Measurements from ENCODE around the gene ARHGAP28. TPM values are rescaled to one million over a fixed set of nuclear protein-coding genes. Genes with fewer than 3 reads are reported as not detected.

ARHGAP28 gene
- 10 to 100 TPM; 66.6 to 84.3 (median 77.5) TPM for polyA plus RNA-seq (ENCODE audit: insufficient read length in 4 of 4)

- peak; percentile 88 to 92 (median 89) for DNase-seq (ENCODE audit: low read depth in 4 of 4, low spot score in 3 of 4)
These were observed at the start of gene ARHGAP28 for GRCh38 chr18:6729247-6730091. Gene ARHGAP28 (plus strand): TSS chr18:6729716. CDS start chr18:6729822, 106 bp downstream.

- DNase-seq (ENCODE audit: low read depth in 4 of 4, low spot score in 3 of 4): no peak
These were observed 48.1 kb upstream of the ARHGAP28 start for GRCh38 chr18:6681331-6681875.

GRCh38 chr18:6682437-6683111, 46.9 kb upstream of the ARHGAP28 start:
- DNase-seq (ENCODE audit: low read depth in 4 of 4, low spot score in 3 of 4): no peak

GRCh38 chr18:6683112-6683876, 46.2 kb upstream of the ARHGAP28 start:
- no peak for DNase-seq (ENCODE audit: low read depth in 4 of 4, low spot score in 3 of 4)

GRCh38 chr18:6687676-6688075, 41.8 kb upstream of the ARHGAP28 start:
- no peak for DNase-seq (ENCODE audit: low read depth in 4 of 4, low spot score in 3 of 4)

GRCh38 chr18:6708890-6709289, 20.6 kb upstream of the ARHGAP28 start:
- no peak for DNase-seq (ENCODE audit: low read depth in 4 of 4, low spot score in 3 of 4)

- DNase-seq (ENCODE audit: low read depth in 4 of 4, low spot score in 3 of 4): no peak
These were observed 18.0 kb upstream of the ARHGAP28 start for GRCh38 chr18:6711467-6711866.

GRCh38 chr18:6712401-6712800, 17.1 kb upstream of the ARHGAP28 start:
- no peak for DNase-seq (ENCODE audit: low read depth in 4 of 4, low spot score in 3 of 4)

- DNase-seq (ENCODE audit: low read depth in 4 of 4, low spot score in 3 of 4): no peak
These were observed 15.5 kb upstream of the ARHGAP28 start for GRCh38 chr18:6714010-6714409.

- no peak for DNase-seq (ENCODE audit: low read depth in 4 of 4, low spot score in 3 of 4)
These were observed 11.2 kb upstream of the ARHGAP28 start for GRCh38 chr18:6718267-6718666.

- no peak for DNase-seq (ENCODE audit: low read depth in 4 of 4, low spot score in 3 of 4)
These were observed 10.2 kb upstream of the ARHGAP28 start for GRCh38 chr18:6719098-6719846.

GRCh38 chr18:6719910-6720683, 9.4 kb upstream of the ARHGAP28 start:
- no peak for DNase-seq (ENCODE audit: low read depth in 4 of 4, low spot score in 3 of 4)

- DNase-seq (ENCODE audit: low read depth in 4 of 4, low spot score in 3 of 4): no peak
These were observed 7.8 kb upstream of the ARHGAP28 start for GRCh38 chr18:6721755-6722154.

GRCh38 chr18:6722690-6723089, 6.8 kb upstream of the ARHGAP28 start:
- no peak for DNase-seq (ENCODE audit: low read depth in 4 of 4, low spot score in 3 of 4)

GRCh38 chr18:6724331-6724730, 5.2 kb upstream of the ARHGAP28 start:
- DNase-seq (ENCODE audit: low read depth in 4 of 4, low spot score in 3 of 4): no peak

- DNase-seq (ENCODE audit: low read depth in 4 of 4, low spot score in 3 of 4): no peak
These were observed 1.2 kb upstream of the ARHGAP28 start for GRCh38 chr18:6728331-6728730.

- no peak for DNase-seq (ENCODE audit: low read depth in 4 of 4, low spot score in 3 of 4)
These were observed 688 bp upstream of the ARHGAP28 start for GRCh38 chr18:6728809-6729246.

GRCh38 chr18:6730416-6731221, 1.1 kb downstream of the ARHGAP28 start:
- no peak for DNase-seq (ENCODE audit: low read depth in 4 of 4, low spot score in 3 of 4)

GRCh38 chr18:6731222-6731596, 1.7 kb downstream of the ARHGAP28 start:
- DNase-seq (ENCODE audit: low read depth in 4 of 4, low spot score in 3 of 4): no peak

Data from right renal pelvis (tissue), 4 donors.